Astrocyte of the spinal cord (primary cell): ENCODE results near the gene C17orf58.
A peak's percentile ranks its signal among the peaks of the same experiment; 100 is the strongest.
"Not testable (repeated sequence)": the region's sequence is repeated elsewhere in the genome, so short reads cannot be mapped to it uniquely, and the experiment has no call there.

Experiments
- DNase-seq: peaks from one replicate; pipeline ENCODE4 v3.0.0; 2011; ENCODE audit warnings: low read depth, low spot score
- H3K4me3 ChIP-seq: 2 replicates; pipeline ENCODE4 v1.5.1; 2011; ENCODE audit warnings: low read depth, mild to moderate bottlenecking, low read length, moderate library complexity
- CTCF ChIP-seq: IDR thresholded peaks from 2 replicates; pipeline ENCODE4 v1.5.1; 2012; ENCODE audit warnings: low read depth, mild to moderate bottlenecking, low read length, inconsistent platforms
- in situ Hi-C: cut with HindIII; loops from 2 replicates; pipeline ENCODE4 v1.10.0; 2017; ENCODE audit warnings: low sequenced_read_pairs

C17orf58 gene

GRCh38 chr17:68029512-68030215 is 33.4 kb upstream of the C17orf58 start:
- no peak overlapping the region for H3K4me3 ChIP-seq
- in situ Hi-C loops, result no loop called here
- no peak for TF ChIP-seq CTCF
- DNase-seq, result no peak

- H3K4me3 ChIP-seq, DNase-seq, in situ Hi-C loops: not testable (repeated sequence)
Measured at GRCh38 chr17:68022547-68022946, 26.3 kb upstream of the C17orf58 start.

- in situ Hi-C loops, result no loop called here
- no peak for DNase-seq
- H3K4me3 ChIP-seq, result no peak overlapping the region
- TF ChIP-seq CTCF, result no peak
Measured at GRCh38 chr17:68021963-68022362, 25.7 kb upstream of the C17orf58 start.

- DNase-seq, in situ Hi-C loops: not testable (repeated sequence)
- H3K4me3 ChIP-seq, result peak overlapping the region; percentile 56
Measured at GRCh38 chr17:68020791-68021190, 24.5 kb upstream of the C17orf58 start.

- H3K4me3 ChIP-seq, result peak overlapping the region; percentile 56
- in situ Hi-C loops, result no loop called here
- no peak for DNase-seq
- no peak for TF ChIP-seq CTCF
Measured at GRCh38 chr17:68020409-68020756, 24.1 kb upstream of the C17orf58 start.

- in situ Hi-C loops, result no loop called here
- TF ChIP-seq CTCF, result no peak
- H3K4me3 ChIP-seq, result peak overlapping the region; percentile 56
- peak; percentile 96 for DNase-seq
Measured at GRCh38 chr17:68019675-68020408, 23.6 kb upstream of the C17orf58 start.

GRCh38 chr17:68019336-68019674 is 23.0 kb upstream of the C17orf58 start:
- TF ChIP-seq CTCF, result no peak
- H3K4me3 ChIP-seq, result no peak overlapping the region
- no peak for DNase-seq
- in situ Hi-C loops, result no loop called here

- in situ Hi-C loops, H3K4me3 ChIP-seq, DNase-seq: not testable (repeated sequence)
Measured at GRCh38 chr17:68018493-68018892, 22.2 kb upstream of the C17orf58 start.
